MM.1S (cell line): ENCODE measurements around the gene C12orf60.

Experiments used
- DNase-seq: peaks from one replicate; pipeline ENCODE4 v3.0.0-alpha.2; 2015
- H2AFZ ChIP-seq: fragments of 300-600 bp; sonication (generic); 2 replicates; pipeline ENCODE4 v1.6.0; 2016; ENCODE audit warnings: antibody characterized with exemption, low read length
- H3F3A ChIP-seq: fragments of 300-600 bp; sonication (generic); 2 replicates; pipeline ENCODE4 v1.6.1; 2016; ENCODE audit warnings: mild to moderate bottlenecking, antibody characterized with exemption, low read length, moderate library complexity, mixed read lengths; ENCODE audit not compliant: insufficient read depth
- H3K27ac ChIP-seq: fragments of 300-600 bp; sonication (generic); 2 replicates; pipeline ENCODE4 v1.5.1; 2016; ENCODE audit warnings: mild to moderate bottlenecking, low read length
- H3K27me3 ChIP-seq: fragments of 300-600 bp; sonication (generic); replicated peaks from 2 replicates; pipeline ENCODE4 v1.6.0; 2016; ENCODE audit warnings: low read length; ENCODE audit not compliant: insufficient read depth
- H3K36me3 ChIP-seq: fragments of 300-600 bp; sonication (generic); replicated peaks from 2 replicates; pipeline ENCODE4 v1.6.1; 2016; ENCODE audit warnings: mild to moderate bottlenecking, low read length, mixed read lengths; ENCODE audit not compliant: insufficient read depth
- H3K4me1 ChIP-seq: fragments of 300-600 bp; sonication (generic); 2 replicates; pipeline ENCODE4 v1.6.1; 2016; ENCODE audit warnings: low read length, mixed read lengths
- H3K4me2 ChIP-seq: fragments of 300-600 bp; sonication (generic); 2 replicates; pipeline ENCODE4 v1.6.0; 2016; ENCODE audit warnings: low read depth, low read length
- H3K4me3 ChIP-seq: fragments of 300-600 bp; sonication (generic); 2 replicates; pipeline ENCODE4 v1.5.1; 2016; ENCODE audit warnings: low read length, mixed read lengths
- H3K79me2 ChIP-seq: fragments of 300-600 bp; sonication (generic); 2 replicates; pipeline ENCODE4 v1.6.1; 2016; ENCODE audit warnings: mixed run types, low read length, mixed read lengths
- H3K9ac ChIP-seq: fragments of 300-600 bp; sonication (generic); 2 replicates; pipeline ENCODE4 v1.6.1; 2016; ENCODE audit warnings: low read length, mixed read lengths
- H3K9me2 ChIP-seq: fragments of 300-600 bp; sonication (generic); replicated peaks from 2 replicates; pipeline ENCODE4 v1.6.1; 2016; ENCODE audit warnings: mild to moderate bottlenecking, low read length, mixed read lengths; ENCODE audit not compliant: insufficient read depth
- H3K9me3 ChIP-seq: fragments of 300-600 bp; sonication (generic); replicated peaks from 2 replicates; pipeline ENCODE4 v1.6.1; 2016; ENCODE audit warnings: mild to moderate bottlenecking, low read length, mixed read lengths; ENCODE audit not compliant: insufficient read depth
- H4K20me1 ChIP-seq: fragments of 300-600 bp; sonication (generic); 2 replicates; pipeline ENCODE4 v1.6.1; 2016; ENCODE audit warnings: mild to moderate bottlenecking, low read length, moderate library complexity, mixed read lengths; ENCODE audit not compliant: insufficient read depth
- CTCF ChIP-seq: fragments of 300-600 bp; sonication (generic); IDR thresholded peaks from 2 replicates; pipeline ENCODE4 v1.5.1; 2016; ENCODE audit warnings: antibody characterized with exemption, low read length, mixed read lengths
- EZH2 ChIP-seq: fragments of 300-600 bp; sonication (generic); optimal IDR thresholded peaks from 2 replicates; pipeline ENCODE3; 2017; ENCODE audit warnings: low read depth, mild to moderate bottlenecking, antibody characterized with exemption, low read length, mixed read lengths
- EZH2phosphoT487 ChIP-seq: fragments of 300-600 bp; sonication (generic); IDR thresholded peaks from 2 replicates; pipeline ENCODE4 v1.6.1; 2018; ENCODE audit warnings: antibody characterized with exemption, low read length

C12orf60 gene

GRCh38 chr12:14845350-14845750, 41.9 kb downstream of the C12orf60 start:
- Histone ChIP-seq H3K79me2 (no peaks in the 10 kb centered on the region), H3K4me2 (no peak overlapping the region), H3K4me3 (no peak overlapping the region), H3K36me3 (no peaks in the 10 kb centered on the region), H3K4me1 (0 out of 2 replicates have a peak, but pooled peaks cover under 1% of the 10 kb centered on the region), H2AFZ (no peak overlapping the region), H3K27me3 (no peaks in the 10 kb centered on the region), H3K27ac (no peak overlapping the region), H4K20me1 (no peaks in the 10 kb centered on the region), H3F3A (no peaks in the 10 kb centered on the region), H3K9me2 (no peaks in the 10 kb centered on the region), H3K9ac (no peak overlapping the region), H3K9me3 (no peaks in the 10 kb centered on the region)
- no peak for TF ChIP-seq EZH2
- no peak for TF ChIP-seq EZH2phosphoT487
- TF ChIP-seq CTCF, result peak; percentile 79
- DNase-seq, result peak; percentile 53

GRCh38 chr12:14846042-14846587, 42.6 kb downstream of the C12orf60 start:
- no peak overlapping the region for H3K4me2 ChIP-seq
- no peaks in the 10 kb centered on the region for H3K27me3 ChIP-seq
- no peak overlapping the region for H2AFZ ChIP-seq

GRCh38 chr12:14846876-14847580, 43.6 kb downstream of the C12orf60 start:
- peaks cover 11% of the 10 kb centered on the region; the same call in 1 of the 2 replicates for H3F3A ChIP-seq
- H3K27ac ChIP-seq, result no peak overlapping the region
- no peak overlapping the region for H2AFZ ChIP-seq
- H3K9me3 ChIP-seq, result no peaks in the 10 kb centered on the region
- TF ChIP-seq CTCF (no peak), EZH2 (no peak), EZH2phosphoT487 (no peak)
- DNase-seq, result no peak
- H3K27me3 ChIP-seq, result no peaks in the 10 kb centered on the region
- peaks cover 16% of the 10 kb centered on the region for H3K4me1 ChIP-seq
- no peak overlapping the region for H3K4me3 ChIP-seq
- H3K4me2 ChIP-seq, result no peak overlapping the region
- no peaks in the 10 kb centered on the region for H3K36me3 ChIP-seq
- no peaks in the 10 kb centered on the region for H3K79me2 ChIP-seq
- H3K9me2 ChIP-seq, result no peaks in the 10 kb centered on the region
- H3K9ac ChIP-seq, result no peak overlapping the region
- no peaks in the 10 kb centered on the region for H4K20me1 ChIP-seq

More at GRCh38 chr12:14846042-14846587, 42.6 kb downstream of the C12orf60 start:
- Histone ChIP-seq H3K4me1 (peaks cover 8% of the 10 kb centered on the region), H3K9ac (no peak overlapping the region), H3K27ac (no peak overlapping the region), H3K36me3 (no peaks in the 10 kb centered on the region), H3K9me3 (no peaks in the 10 kb centered on the region), H3F3A (0 out of 2 replicates have a peak, but pooled peaks cover 4% of the 10 kb centered on the region), H3K9me2 (no peaks in the 10 kb centered on the region), H3K4me3 (no peak overlapping the region), H4K20me1 (no peaks in the 10 kb centered on the region), H3K79me2 (no peaks in the 10 kb centered on the region)
- TF ChIP-seq EZH2phosphoT487 (no peak), EZH2 (no peak), CTCF (no peak)
- no peak for DNase-seq
